ENCODE measurements around the gene PRDM16.

- TF ChIP-seq EP300 (conservative IDR thresholded peaks at IDR 0.05; ENCODE audit: poor library complexity, severe bottlenecking): no peak
- no peak for TF ChIP-seq EZH2 (IDR thresholded peaks at IDR 0.05; ENCODE audit: borderline replicate concordance, insufficient read depth, low read length, poor library complexity, severe bottlenecking)
Observed at GRCh38 chr1:3413975-3414710, 345.1 kb downstream of the PRDM16 start.

All from neural cell (in vitro differentiated cells).